GM20431 (cell line): ENCODE measurements around the gene DENND4B.

Source experiments
- in situ Hi-C: fragments of 300-500 bp; cut with MseI, MboI; formaldehyde crosslinking; loops from one replicate; pipeline ENCODE4 v1.15.0; 2020; ENCODE audit warnings: low sequenced_read_pairs; ENCODE audit not compliant: unreplicated experiment

DENND4B gene, protein sequence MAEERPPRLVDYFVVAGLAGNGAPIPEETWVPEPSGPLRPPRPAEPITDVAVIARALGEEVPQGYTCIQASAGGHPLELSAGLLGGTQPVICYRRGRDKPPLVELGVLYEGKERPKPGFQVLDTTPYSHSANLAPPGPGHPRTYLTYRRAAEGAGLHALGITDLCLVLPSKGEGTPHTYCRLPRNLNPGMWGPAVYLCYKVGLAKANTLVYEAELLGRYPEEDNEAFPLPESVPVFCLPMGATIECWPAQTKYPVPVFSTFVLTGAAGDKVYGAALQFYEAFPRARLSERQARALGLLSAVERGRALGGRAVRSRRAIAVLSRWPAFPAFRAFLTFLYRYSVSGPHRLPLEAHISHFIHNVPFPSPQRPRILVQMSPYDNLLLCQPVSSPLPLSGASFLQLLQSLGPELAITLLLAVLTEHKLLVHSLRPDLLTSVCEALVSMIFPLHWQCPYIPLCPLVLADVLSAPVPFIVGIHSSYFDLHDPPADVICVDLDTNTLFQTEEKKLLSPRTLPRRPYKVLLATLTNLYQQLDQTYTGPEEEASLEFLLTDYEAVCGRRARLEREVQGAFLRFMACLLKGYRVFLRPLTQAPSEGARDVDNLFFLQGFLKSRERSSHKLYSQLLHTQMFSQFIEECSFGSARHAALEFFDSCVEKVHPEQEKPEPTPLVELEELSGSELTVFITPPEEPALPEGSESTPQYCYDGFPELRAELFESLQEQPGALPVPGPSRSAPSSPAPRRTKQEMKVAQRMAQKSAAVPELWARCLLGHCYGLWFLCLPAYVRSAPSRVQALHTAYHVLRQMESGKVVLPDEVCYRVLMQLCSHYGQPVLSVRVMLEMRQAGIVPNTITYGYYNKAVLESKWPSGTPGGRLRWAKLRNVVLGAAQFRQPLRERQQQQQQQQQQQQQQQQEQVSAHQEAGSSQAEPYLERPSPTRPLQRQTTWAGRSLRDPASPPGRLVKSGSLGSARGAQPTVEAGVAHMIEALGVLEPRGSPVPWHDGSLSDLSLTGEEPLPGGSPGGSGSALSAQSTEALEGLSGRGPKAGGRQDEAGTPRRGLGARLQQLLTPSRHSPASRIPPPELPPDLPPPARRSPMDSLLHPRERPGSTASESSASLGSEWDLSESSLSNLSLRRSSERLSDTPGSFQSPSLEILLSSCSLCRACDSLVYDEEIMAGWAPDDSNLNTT (N-terminal part only)

GRCh38 chr1:153946622-153947241, at the start of gene DENND4B:
Gene DENND4B, minus strand, starts transcription at chr1:153946718. Its CDS starts 2,344 bp downstream, at chr1:153944374.
- in situ Hi-C loops: no loop called here

GRCh38 chr1:153995640-153996039, 49.1 kb upstream of the DENND4B start:
- in situ Hi-C loops: loop anchor here (25.0 kb wide), 1 partner anchor 333 kb away; the partner anchor contains the start of genes ILF2 and SNAPIN

DNA sequence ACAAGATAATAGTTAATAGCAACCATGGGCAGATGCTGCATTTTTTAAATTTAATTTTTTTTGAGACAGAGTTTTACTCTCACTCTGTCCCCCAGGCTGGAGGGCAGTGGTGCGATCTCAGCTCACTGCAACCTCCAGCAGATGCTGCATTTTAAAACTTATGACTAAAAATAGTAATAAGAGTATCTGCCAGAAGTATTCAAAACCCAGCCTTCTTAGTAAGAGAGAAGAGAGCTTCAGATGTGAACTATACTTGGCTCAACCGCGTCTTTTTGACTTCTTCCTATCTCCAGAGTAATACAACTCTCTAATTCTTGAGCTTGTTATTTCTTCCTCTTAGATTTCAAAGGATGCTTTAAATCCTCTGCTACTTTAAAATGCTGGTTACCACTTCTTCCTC, 48.7 kb upstream of the DENND4B start:
- in situ Hi-C loops: loop anchor here (25.0 kb wide), 1 partner anchor 333 kb away; the partner anchor contains the start of genes ILF2 and SNAPIN

GRCh38 chr1:153991806-153992205, 45.3 kb upstream of the DENND4B start:
- in situ Hi-C loops: loop anchor here (25.0 kb wide), 1 partner anchor 330 kb away; the partner anchor contains the start of genes ILF2 and SNAPIN

DNA sequence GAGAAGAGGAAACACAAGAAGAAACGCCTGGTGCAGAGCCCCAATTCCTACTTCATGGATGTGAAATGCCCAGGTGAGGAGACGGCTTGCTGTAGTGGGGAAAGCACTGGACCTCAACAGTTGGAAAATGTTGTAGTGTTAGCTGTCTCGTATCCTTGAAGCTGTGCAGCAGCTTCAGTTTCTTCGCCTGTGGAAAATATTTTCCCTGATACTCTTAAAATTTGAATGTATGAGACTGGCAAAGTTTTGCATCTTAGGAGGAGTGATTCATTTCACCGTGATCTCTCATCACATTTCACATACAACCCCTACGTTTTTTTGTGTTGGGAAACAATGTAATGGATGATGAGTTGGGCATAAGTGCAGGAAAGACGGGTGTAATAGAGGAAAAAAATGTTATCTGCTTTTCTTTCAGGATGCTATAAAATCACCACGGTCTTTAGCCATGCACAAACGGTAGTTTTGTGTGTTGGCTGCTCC, 44.7 kb upstream of the DENND4B start:
- in situ Hi-C loops: loop anchor here (25.0 kb wide), 1 partner anchor 329 kb away; the partner anchor contains the start of genes ILF2 and SNAPIN

- in situ Hi-C loops: loop anchor here (25.0 kb wide), 1 partner anchor 328 kb away; the partner anchor contains the start of genes ILF2 and SNAPIN
These were observed 44.1 kb upstream of the DENND4B start, which contains the start of gene RPS27 for GRCh38 chr1:153990468-153991150. Gene RPS27, plus strand, starts transcription at chr1:153990762. Its CDS starts 35 bp downstream, at chr1:153990797.

- in situ Hi-C loops: loop anchor here (25.0 kb wide), 1 partner anchor 325 kb away; the partner anchor contains the start of genes ILF2 and SNAPIN
These were observed 41.1 kb upstream of the DENND4B start for GRCh38 chr1:153987621-153988020.

GRCh38 chr1:153985941-153986761, 39.6 kb upstream of the DENND4B start, which contains the start of gene RAB13:
Gene RAB13, minus strand, starts transcription at chr1:153986339. Its CDS starts 103 bp downstream, at chr1:153986236.
- in situ Hi-C loops: loop anchor here (25.0 kb wide), 1 partner anchor 324 kb away; the partner anchor contains the start of genes ILF2 and SNAPIN

DNA sequence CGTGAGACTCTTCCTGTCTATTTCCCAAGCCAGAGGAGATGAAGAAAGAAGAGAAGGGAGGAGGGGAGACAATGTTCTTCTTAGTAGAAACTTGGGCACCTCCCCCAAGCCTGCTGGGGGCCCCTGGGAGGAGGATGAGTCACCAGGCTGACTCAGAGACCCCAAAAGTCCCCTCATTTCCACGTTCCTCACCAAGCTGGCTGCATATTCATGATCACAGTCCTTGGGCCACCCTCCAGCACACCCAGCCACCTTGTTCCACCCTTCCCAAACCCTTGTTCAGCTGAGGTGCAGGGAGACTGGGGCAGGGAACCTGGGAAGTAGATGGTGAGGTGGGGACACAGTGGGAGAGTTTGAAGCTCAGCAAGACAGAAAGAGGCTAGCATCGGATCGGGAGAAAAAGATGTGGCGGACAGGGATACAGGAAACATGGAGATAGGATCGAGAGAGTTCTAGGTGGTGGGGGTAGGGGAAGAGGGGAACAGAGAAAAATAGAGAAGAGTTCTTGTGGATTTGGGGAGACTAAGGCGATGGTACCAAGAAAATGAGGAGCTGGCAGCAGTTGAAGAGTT, 38.9 kb upstream of the DENND4B start:
- in situ Hi-C loops: loop anchor here (25.0 kb wide), 1 partner anchor 323 kb away; the partner anchor contains the start of genes ILF2 and SNAPIN

DNA sequence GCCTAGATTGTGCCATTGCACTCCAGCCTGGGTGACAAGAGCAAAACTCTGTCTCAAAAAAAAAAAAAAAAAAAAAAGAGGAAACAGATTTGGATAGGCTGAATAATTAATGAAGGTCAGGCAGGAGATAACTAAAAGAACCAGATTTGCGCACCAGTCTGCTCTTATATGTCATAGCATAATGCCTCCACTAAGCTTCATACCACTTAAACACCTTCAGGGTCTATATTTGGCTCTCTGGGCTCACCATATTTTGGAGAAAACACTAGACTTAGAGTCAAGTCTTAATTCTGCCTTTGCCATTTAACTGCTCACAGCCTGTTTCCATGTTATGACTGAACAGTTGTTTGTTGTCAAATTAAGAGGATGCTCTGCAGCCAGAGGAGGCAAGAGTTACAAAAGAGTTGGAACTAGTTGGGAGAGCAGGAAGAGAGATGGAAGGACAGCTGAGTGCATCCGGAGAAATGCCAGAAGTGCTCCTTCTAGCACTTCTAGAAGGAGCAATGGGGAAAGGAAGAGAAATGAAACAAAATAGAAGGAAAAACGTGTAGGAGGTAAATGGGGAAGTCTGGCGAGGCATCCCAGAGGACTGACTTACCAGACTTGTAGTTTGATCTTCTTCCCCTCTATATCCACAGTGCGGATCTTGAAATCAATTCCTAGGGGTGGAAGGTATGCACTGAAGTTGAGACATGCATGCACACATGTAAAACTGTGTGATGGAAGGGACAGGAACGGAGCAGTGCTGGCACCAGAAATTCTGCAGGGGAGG, 37.8 kb upstream of the DENND4B start:
- in situ Hi-C loops: loop anchor here (25.0 kb wide), 1 partner anchor 322 kb away; the partner anchor contains the start of genes ILF2 and SNAPIN

- in situ Hi-C loops: loop anchor here (25.0 kb wide), 1 partner anchor 319 kb away; the partner anchor contains the start of genes ILF2 and SNAPIN
These were observed 35.2 kb upstream of the DENND4B start for GRCh38 chr1:153981735-153982134.

GRCh38 chr1:153979091-153979490, 32.6 kb upstream of the DENND4B start:
- in situ Hi-C loops: loop anchor here (25.0 kb wide), 1 partner anchor 317 kb away; the partner anchor contains the start of genes ILF2 and SNAPIN

GRCh38 chr1:153978274-153978909, 31.9 kb upstream of the DENND4B start:
- in situ Hi-C loops: loop anchor here (25.0 kb wide), 1 partner anchor 316 kb away; the partner anchor contains the start of genes ILF2 and SNAPIN

- in situ Hi-C loops: loop anchor here (25.0 kb wide), 1 partner anchor 315 kb away; the partner anchor contains the start of genes ILF2 and SNAPIN
These were observed 31.0 kb upstream of the DENND4B start, which contains the start of gene JTB for GRCh38 chr1:153977250-153978240. Gene JTB, minus strand, starts transcription at chr1:153977674. Its CDS starts 422 bp downstream, at chr1:153977252.
